Kidney (tissue), 14 donors: ENCODE results near the gene C13orf46. TPM values are rescaled to one million over a fixed set of nuclear protein-coding genes. Genes with fewer than 3 reads are reported as not detected.
A peak's percentile ranks its signal among the peaks of the same experiment; 100 is the strongest.

Experiments
- DNase-seq, 5 donors: peaks; one replicate each; pipeline ENCODE4 v3.0.0-alpha.2; 2013 to 2020
- FAIRE-seq: peaks from 2 replicates; lab custom pipeline; 2012; peaks lifted over from hg19 to GRCh38; lab: Jason Lieb, UNC
- H3K27ac ChIP-seq, 2 donors: one replicate each; pipeline ENCODE4 v1.7.0; 2013; ENCODE audit warnings: low read depth in 2 of 2, low read length in 2 of 2, inconsistent platforms in 1 of 2
- H3K27me3 ChIP-seq: one replicate; pipeline ENCODE4 v1.7.1; 2013; ENCODE audit warnings: low read length, inconsistent platforms; ENCODE audit not compliant: control insufficient read depth, insufficient read depth
- H3K36me3 ChIP-seq, 3 donors: one replicate each; pipeline versions ENCODE4 v1.7.0 to v1.7.1; 2013; ENCODE audit warnings: low read length in 3 of 3, control low read depth in 1 of 3, inconsistent platforms in 1 of 3; ENCODE audit not compliant: insufficient read depth in 3 of 3, control insufficient read depth in 2 of 3
- H3K4me1 ChIP-seq, 3 donors: one replicate each; pipeline versions ENCODE4 v1.7.0 to v1.7.1; 2013; ENCODE audit warnings: low read length in 3 of 3, inconsistent platforms in 1 of 3, low read depth in 1 of 3; ENCODE audit not compliant: control insufficient read depth in 2 of 3, insufficient read depth in 2 of 3
- H3K4me3 ChIP-seq, 3 donors: one replicate each; pipeline versions ENCODE4 v1.7.0 to v1.8.1; 2013; ENCODE audit warnings: low read length in 3 of 3, control low read depth in 1 of 3, inconsistent platforms in 1 of 3
- H3K9ac ChIP-seq, 3 donors: one replicate each; pipeline versions ENCODE4 v1.7.0 to v1.7.1; 2013; ENCODE audit warnings: low read length in 3 of 3, control low read depth in 1 of 3, inconsistent platforms in 1 of 3
- H3K9me3 ChIP-seq, 3 donors: one replicate each; pipeline versions ENCODE4 v1.7.0 to v1.7.1; 2013; ENCODE audit warnings: low read length in 3 of 3, control low read depth in 1 of 3, inconsistent platforms in 1 of 3; ENCODE audit not compliant: control insufficient read depth in 2 of 3, insufficient read depth in 1 of 3
- intact Hi-C: fragments of 100-400 bp; cut with DNase I; formaldehyde crosslinking; loops from one replicate; pipeline ENCODE4 v1.11.1; 2022
- polyA plus RNA-seq: library from polyadenylated mRNA; stranded (reverse); fragments of 350-450 nt; fragmentation: Illumina TruSeq; extraction: RNeasy Lipid Tissue Mini Kit (QIAGEN cat#74804); gene quantifications from one replicate; pipeline ENCODE4 v1.2.3, GENCODE V29; 2014; ENCODE audit warnings: low read depth, low replicate concordance; ENCODE audit not compliant: insufficient read depth
- total RNA-seq: library from RNA; stranded (reverse); fragmentation: NEBNext Ultra II Directional; extraction: Animal tissue kit (Norgen Biotek cat#: 25700); gene quantifications from one replicate; pipeline ENCODE4 v1.2.1, GENCODE V29; 2021
- TF ChIP-seq, protein P1 (sequence below): IDR thresholded peaks from 3 replicates; pipeline ENCODE4 v1.5.1; 2012; ENCODE audit warnings: mild to moderate bottlenecking, moderate library complexity, borderline replicate concordance; ENCODE audit not compliant: insufficient read depth; ENCODE audit errors: extremely low read depth
- donor health status: control.
- donor health status: control.
- donor health status: control.
- donor health status: control.
- donor health status: control.
- donor health status: DM: yes; HTN: yes; CAD: no.
- donor health status: Normal renal cell carcinoma (clear cell type).

Gene C13orf46
- total and polyA plus RNA-seq, 2 donors from 2014 or later, result 1.1 TPM; not detected in 1

- Histone ChIP-seq H3K4me3 (no peak overlapping the region), H3K27me3 (no peaks in the 10 kb centered on the region), H3K9me3 (no peaks in the 10 kb centered on the region), H3K9ac (no peak overlapping the region), H3K4me1 (peaks cover 0 to 4% (median 0%) of the 10 kb centered on the region in 3 donors), H3K36me3 (peaks cover 0 to 3% (median 0%) of the 10 kb centered on the region in 3 donors), H3K27ac (no peak overlapping the region)
- DNase-seq, result peak in 1 of 5 donors; percentile 79
- TF ChIP-seq, protein P1, sequence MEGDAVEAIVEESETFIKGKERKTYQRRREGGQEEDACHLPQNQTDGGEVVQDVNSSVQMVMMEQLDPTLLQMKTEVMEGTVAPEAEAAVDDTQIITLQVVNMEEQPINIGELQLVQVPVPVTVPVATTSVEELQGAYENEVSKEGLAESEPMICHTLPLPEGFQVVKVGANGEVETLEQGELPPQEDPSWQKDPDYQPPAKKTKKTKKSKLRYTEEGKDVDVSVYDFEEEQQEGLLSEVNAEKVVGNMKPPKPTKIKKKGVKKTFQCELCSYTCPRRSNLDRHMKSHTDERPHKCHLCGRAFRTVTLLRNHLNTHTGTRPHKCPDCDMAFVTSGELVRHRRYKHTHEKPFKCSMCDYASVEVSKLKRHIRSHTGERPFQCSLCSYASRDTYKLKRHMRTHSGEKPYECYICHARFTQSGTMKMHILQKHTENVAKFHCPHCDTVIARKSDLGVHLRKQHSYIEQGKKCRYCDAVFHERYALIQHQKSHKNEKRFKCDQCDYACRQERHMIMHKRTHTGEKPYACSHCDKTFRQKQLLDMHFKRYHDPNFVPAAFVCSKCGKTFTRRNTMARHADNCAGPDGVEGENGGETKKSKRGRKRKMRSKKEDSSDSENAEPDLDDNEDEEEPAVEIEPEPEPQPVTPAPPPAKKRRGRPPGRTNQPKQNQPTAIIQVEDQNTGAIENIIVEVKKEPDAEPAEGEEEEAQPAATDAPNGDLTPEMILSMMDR, result no peak
- FAIRE-seq, result no peak
- intact Hi-C loops, result no loop called here
These were observed 3.1 kb upstream of the C13orf46 start for GRCh38 chr13:113976711-113977684.

GRCh38 chr13:113975416-113975815 lies 1.5 kb upstream of the C13orf46 start:
- peaks cover 0 to 3% (median 0%) of the 10 kb centered on the region in 3 donors for H3K36me3 ChIP-seq
- H3K9me3 ChIP-seq, result no peaks in the 10 kb centered on the region
- DNase-seq, result peak in 1 of 5 donors; percentile 60
- no peak overlapping the region for H3K27ac ChIP-seq
- TF ChIP-seq, protein P1, result no peak
- intact Hi-C loops, result no loop called here
- H3K9ac ChIP-seq, result no peak overlapping the region
- no peaks in the 10 kb centered on the region for H3K27me3 ChIP-seq
- peaks cover 0 to 4% (median 0%) of the 10 kb centered on the region in 3 donors for H3K4me1 ChIP-seq
- no peak overlapping the region for H3K4me3 ChIP-seq
- no peak for FAIRE-seq

DNA sequence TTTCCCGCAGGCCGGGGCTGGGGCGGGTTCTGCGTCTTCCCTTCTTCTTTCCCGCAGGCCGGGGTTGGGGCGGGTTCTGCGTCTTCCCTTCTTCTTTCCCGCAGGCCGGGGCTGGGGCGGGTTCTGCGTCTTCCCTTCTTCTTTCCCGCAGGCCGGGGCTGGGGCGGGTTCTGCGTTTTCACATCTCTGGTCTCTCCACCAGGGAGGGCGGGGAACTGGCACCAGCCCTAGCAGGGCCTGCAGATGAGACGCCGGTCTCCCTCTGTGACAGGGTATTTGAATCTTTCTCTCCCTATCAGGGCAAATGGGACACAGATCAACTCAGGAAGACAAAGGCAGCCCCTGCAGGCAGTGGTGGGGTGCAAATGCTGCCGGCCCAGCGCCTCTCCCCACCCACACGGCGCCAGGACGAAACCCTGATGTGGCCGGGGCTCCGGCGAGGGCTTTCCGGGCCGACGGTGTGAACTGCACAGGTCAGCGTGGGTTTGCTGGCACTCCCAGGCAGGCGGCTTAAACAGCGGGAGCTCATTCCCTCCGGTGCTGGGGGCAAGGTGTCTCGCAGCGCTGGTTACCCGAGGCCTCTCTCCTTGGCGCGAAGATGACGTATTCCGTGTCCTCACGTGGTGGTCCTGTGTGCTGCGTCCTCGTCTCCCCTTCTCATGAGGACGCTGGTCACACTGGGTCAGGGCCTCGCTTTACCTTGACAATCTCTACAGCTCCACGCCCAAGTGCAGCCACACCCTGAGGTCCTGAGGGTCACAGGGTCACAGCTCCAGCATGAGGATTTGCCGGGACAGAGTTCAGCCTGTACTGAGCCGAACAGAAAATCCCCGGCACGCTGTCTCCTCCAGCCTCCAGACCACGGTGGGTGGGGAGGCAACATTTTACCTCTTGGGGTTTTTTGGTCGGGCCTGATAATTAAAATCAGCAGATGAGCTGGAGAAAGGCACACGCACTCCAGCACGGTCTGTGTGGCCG lies 717 bp upstream of the C13orf46 start:
- TF ChIP-seq, protein P1, result no peak
- DNase-seq (peak in 1 of 5 donors; percentile 71), FAIRE-seq (no peak)

More for the DNA sequence above, 717 bp upstream of the C13orf46 start:
- H3K27me3 ChIP-seq, result no peaks in the 10 kb centered on the region
- no peaks in the 10 kb centered on the region for H3K9me3 ChIP-seq
- H3K4me3 ChIP-seq, result no peak overlapping the region
- H3K27ac ChIP-seq, result no peak overlapping the region
- intact Hi-C loops, result no loop called here
- peaks cover 0 to 4% (median 0%) of the 10 kb centered on the region in 3 donors for H3K4me1 ChIP-seq
- no peak overlapping the region for H3K9ac ChIP-seq
- H3K36me3 ChIP-seq, result peaks cover 0 to 1% (median 0%) of the 10 kb centered on the region in 3 donors
